Breast epithelium (tissue), 3 donors: ENCODE data around the gene MYO5B.

Experiments
- POLR2A ChIP-seq: fragments of 450-650 bp; IDR thresholded peaks from one replicate; pipeline ENCODE4 v1.6.1; 2016; ENCODE audit warnings: antibody characterized with exemption, mild to moderate bottlenecking, moderate library complexity
- POLR2AphosphoS5 ChIP-seq, 3 donors: sonication (generic); formaldehyde crosslinking; IDR thresholded peaks; one replicate each; pipeline ENCODE4 v1.6.1; 2017; ENCODE audit warnings: antibody characterized with exemption in 3 of 3
- TF ChIP-seq, protein P1 (sequence below), 3 donors: fragments of 450-650 bp; IDR thresholded peaks; one replicate each; pipeline ENCODE4 v1.5.1; 2016 to 2017; ENCODE audit warnings: antibody characterized with exemption in 3 of 3, mild to moderate bottlenecking in 3 of 3, moderate library complexity in 3 of 3

DNA sequence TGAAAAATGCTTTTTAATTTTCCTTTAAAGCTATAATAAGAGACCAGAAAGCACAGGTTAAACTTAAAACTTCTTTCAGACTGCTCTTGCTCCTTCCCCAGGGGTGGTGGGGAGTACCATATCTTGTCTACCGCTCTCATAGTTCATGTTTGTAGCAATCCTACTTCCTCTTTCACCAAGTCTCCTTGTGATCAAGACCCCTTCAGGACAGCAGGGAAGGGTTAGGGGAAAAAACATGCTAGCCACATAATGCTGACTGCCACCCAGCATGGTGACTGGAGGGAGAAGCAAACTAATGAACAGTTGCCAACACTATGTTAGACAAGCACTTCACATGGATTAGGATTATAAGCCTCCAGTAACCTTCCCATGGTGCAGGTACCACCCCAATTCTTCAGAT lies 8.6 kb downstream of the MYO5B start:
- TF ChIP-seq POLR2A (no peak), POLR2AphosphoS5 (IDR thresholded peaks at IDR 0.05) (no peak)
- TF ChIP-seq, protein P1, sequence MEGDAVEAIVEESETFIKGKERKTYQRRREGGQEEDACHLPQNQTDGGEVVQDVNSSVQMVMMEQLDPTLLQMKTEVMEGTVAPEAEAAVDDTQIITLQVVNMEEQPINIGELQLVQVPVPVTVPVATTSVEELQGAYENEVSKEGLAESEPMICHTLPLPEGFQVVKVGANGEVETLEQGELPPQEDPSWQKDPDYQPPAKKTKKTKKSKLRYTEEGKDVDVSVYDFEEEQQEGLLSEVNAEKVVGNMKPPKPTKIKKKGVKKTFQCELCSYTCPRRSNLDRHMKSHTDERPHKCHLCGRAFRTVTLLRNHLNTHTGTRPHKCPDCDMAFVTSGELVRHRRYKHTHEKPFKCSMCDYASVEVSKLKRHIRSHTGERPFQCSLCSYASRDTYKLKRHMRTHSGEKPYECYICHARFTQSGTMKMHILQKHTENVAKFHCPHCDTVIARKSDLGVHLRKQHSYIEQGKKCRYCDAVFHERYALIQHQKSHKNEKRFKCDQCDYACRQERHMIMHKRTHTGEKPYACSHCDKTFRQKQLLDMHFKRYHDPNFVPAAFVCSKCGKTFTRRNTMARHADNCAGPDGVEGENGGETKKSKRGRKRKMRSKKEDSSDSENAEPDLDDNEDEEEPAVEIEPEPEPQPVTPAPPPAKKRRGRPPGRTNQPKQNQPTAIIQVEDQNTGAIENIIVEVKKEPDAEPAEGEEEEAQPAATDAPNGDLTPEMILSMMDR (IDR thresholded peaks at IDR 0.05), result no peak
